Measurements from ENCODE around the gene ENOSF1.

Gene ENOSF1

DNA sequence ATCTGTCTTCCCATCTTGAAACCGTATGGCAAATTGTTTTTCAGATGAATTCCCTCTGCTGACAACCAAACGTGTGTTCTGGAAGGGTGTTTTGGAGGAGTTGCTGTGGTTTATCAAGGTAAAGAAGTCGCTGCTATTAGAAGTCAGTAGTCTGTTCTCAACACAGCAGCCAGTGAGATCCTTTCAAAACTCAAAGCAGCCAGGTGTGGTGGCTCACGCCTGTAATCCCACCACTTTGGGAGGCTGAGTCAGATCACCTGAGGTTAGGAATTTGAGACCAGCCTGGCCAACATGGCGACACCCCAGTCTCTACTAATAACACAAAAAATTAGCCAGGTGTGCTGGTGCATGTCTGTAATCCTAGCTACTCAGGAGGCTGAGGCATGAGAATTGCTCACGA, 52.8 kb downstream of the ENOSF1 start:
- no peak overlapping the region for H3K4me3 ChIP-seq (ENCODE audit: insufficient read depth, low read depth, low read length, poor library complexity, severe bottlenecking)
- H3K27ac ChIP-seq (ENCODE audit: insufficient read depth, low read length, poor library complexity, severe bottlenecking), result no peak overlapping the region
- no peaks in the 10 kb centered on the region for H3K9me3 ChIP-seq (ENCODE audit: control insufficient read depth, low read length)
- no peak for DNase-seq
- peaks cover 10% of the 10 kb centered on the region for H3K4me1 ChIP-seq (ENCODE audit: control insufficient read depth, insufficient read depth, low read length, poor library complexity, severe bottlenecking)
- H3K27me3 ChIP-seq (replicated peaks; ENCODE audit: control insufficient read depth, insufficient read depth, low read length, poor library complexity, severe bottlenecking), result no peaks in the 10 kb centered on the region
- no peaks in the 10 kb centered on the region for H3K36me3 ChIP-seq (ENCODE audit: control insufficient read depth, insufficient read depth, low read length)

DNA sequence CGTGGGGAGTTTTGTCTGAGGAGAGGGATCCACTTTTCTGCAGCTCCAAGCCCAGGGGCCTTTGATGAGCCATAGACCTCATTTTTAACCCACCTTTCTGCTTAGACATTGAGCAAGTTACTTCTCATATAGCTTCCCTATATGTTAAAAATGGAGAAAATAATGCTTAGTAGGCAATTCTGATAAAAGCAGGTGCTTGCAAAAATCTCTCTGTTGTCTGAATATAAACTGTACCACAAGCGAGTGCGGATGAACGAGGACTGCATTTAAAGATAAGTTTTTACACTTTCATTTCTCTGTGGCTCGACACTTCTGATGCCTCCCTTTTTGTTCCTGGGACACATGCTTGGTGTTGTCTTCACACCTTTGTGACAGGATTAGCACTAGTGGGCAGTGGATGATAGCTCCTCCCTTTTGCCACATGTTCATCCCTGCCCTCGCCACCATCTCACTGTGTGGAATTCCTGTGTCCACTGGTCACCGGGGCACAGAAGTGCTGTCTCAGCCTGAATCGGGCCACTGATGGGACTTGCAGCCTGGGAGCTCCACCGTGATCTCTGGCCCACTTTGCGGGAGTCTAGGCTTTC, 53.4 kb downstream of the ENOSF1 start:
- Histone ChIP-seq H3K4me3 (ENCODE audit: insufficient read depth, low read depth, low read length, poor library complexity, severe bottlenecking) (peak overlapping the region; percentile 82), H3K4me1 (ENCODE audit: control insufficient read depth, insufficient read depth, low read length, poor library complexity, severe bottlenecking) (peaks cover 10% of the 10 kb centered on the region), H3K27ac (ENCODE audit: insufficient read depth, low read length, poor library complexity, severe bottlenecking) (no peak overlapping the region)

DNA sequence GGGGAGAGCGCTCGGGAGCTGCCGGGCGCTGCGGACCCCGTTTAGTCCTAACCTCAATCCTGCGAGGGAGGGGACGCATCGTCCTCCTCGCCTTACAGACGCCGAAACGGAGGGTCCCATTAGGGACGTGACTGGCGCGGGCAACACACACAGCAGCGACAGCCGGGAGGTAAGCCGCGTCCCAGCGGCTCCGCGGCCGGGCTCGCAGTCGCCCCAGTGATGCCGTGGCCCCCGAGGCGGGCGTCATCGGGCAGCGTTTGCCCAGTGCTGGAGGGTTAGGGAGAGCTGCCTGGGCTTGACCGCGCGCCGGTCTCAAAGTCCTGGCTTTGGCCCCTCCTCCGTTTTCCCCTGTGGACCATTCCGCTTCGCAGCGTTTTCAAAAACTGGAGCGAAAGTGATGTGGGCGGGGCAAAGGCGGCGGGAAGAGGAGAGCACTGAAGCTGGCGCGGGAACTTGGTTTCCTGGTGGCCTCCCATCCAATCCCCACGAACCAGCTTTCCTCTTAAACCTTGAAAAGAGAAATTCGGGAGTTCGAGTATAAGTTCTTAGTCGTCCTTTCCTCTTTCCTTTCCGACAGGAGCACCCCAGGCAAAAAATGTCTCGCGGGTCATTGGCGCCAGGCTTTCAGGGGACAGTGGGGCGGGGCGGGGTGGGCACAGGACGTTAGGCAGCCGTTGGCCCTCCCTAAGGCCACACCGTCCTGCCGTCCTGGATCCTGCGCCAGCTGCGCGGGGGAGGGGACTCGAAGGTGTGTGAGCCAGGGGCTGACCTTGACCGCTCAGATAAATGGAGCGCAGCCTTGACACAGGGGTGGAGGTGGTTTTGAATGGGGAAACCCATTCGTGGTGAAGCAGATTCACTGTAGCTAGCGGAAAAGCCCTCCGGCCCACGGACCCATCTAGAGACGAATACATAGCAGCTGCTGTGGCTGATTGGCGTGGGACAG, 54.2 kb downstream of the ENOSF1 start:
- Histone ChIP-seq H3K27ac (ENCODE audit: insufficient read depth, low read length, poor library complexity, severe bottlenecking) (no peak overlapping the region), H3K4me3 (ENCODE audit: insufficient read depth, low read depth, low read length, poor library complexity, severe bottlenecking) (peak overlapping the region; percentile 82), H3K36me3 (ENCODE audit: control insufficient read depth, insufficient read depth, low read length) (no peaks in the 10 kb centered on the region), H3K27me3 (replicated peaks; ENCODE audit: control insufficient read depth, insufficient read depth, low read length, poor library complexity, severe bottlenecking) (no peaks in the 10 kb centered on the region), H3K4me1 (ENCODE audit: control insufficient read depth, insufficient read depth, low read length, poor library complexity, severe bottlenecking) (peaks cover 10% of the 10 kb centered on the region), H3K9me3 (ENCODE audit: control insufficient read depth, low read length) (no peaks in the 10 kb centered on the region)
- peak in 2 of 3 donors; percentile 16 to 25 for DNase-seq

More for the DNA sequence above, 53.4 kb downstream of the ENOSF1 start:
- H3K9me3 ChIP-seq (ENCODE audit: control insufficient read depth, low read length), result no peaks in the 10 kb centered on the region
- no peak for DNase-seq
- H3K36me3 ChIP-seq (ENCODE audit: control insufficient read depth, insufficient read depth, low read length), result no peaks in the 10 kb centered on the region
- H3K27me3 ChIP-seq (replicated peaks; ENCODE audit: control insufficient read depth, insufficient read depth, low read length, poor library complexity, severe bottlenecking), result no peaks in the 10 kb centered on the region

DNA sequence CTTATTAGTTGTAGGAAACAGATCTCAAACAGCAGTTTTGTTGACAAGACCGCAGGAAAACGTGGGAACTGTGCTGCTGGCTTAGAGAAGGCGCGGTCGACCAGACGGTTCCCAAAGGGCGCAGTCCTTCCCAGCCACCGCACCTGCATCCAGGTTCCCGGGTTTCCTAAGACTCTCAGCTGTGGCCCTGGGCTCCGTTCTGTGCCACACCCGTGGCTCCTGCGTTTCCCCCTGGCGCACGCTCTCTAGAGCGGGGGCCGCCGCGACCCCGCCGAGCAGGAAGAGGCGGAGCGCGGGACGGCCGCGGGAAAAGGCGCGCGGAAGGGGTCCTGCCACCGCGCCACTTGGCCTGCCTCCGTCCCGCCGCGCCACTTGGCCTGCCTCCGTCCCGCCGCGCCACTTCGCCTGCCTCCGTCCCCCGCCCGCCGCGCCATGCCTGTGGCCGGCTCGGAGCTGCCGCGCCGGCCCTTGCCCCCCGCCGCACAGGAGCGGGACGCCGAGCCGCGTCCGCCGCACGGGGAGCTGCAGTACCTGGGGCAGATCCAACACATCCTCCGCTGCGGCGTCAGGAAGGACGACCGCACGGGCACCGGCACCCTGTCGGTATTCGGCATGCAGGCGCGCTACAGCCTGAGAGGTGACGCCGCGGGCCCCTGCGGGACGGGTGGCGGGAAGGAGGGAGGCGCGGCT, 55.0 kb downstream of the ENOSF1 start, which contains the start of gene TYMS:
TYMS (plus strand) TSS at position 343 of the 690 bp plus-strand sequence; CDS start at position 433, 90 bp downstream.
- no peak for DNase-seq
- H3K27me3 ChIP-seq (replicated peaks; ENCODE audit: control insufficient read depth, insufficient read depth, low read length, poor library complexity, severe bottlenecking), result no peaks in the 10 kb centered on the region
- H3K4me3 ChIP-seq (ENCODE audit: insufficient read depth, low read depth, low read length, poor library complexity, severe bottlenecking), result peak within 1 kb of the TSS; percentile 82
- H3K9me3 ChIP-seq (ENCODE audit: control insufficient read depth, low read length), result no peaks in the 10 kb centered on the region
- H3K36me3 ChIP-seq (ENCODE audit: control insufficient read depth, insufficient read depth, low read length), result no peaks in the 10 kb centered on the region
- H3K27ac ChIP-seq (ENCODE audit: insufficient read depth, low read length, poor library complexity, severe bottlenecking), result no peak within 1 kb of the TSS
- peaks cover 10% of the 10 kb centered on the region for H3K4me1 ChIP-seq (ENCODE audit: control insufficient read depth, insufficient read depth, low read length, poor library complexity, severe bottlenecking)

GRCh38 chr18:655445-655844, 57.0 kb downstream of the ENOSF1 start:
- no peak for DNase-seq
- Histone ChIP-seq H3K9me3 (ENCODE audit: control insufficient read depth, low read length) (no peaks in the 10 kb centered on the region), H3K4me1 (ENCODE audit: control insufficient read depth, insufficient read depth, low read length, poor library complexity, severe bottlenecking) (peaks cover 10% of the 10 kb centered on the region), H3K27me3 (replicated peaks; ENCODE audit: control insufficient read depth, insufficient read depth, low read length, poor library complexity, severe bottlenecking) (no peaks in the 10 kb centered on the region), H3K27ac (ENCODE audit: insufficient read depth, low read length, poor library complexity, severe bottlenecking) (no peak overlapping the region), H3K4me3 (ENCODE audit: insufficient read depth, low read depth, low read length, poor library complexity, severe bottlenecking) (no peak overlapping the region), H3K36me3 (ENCODE audit: control insufficient read depth, insufficient read depth, low read length) (no peaks in the 10 kb centered on the region)

- Histone ChIP-seq H3K27me3 (replicated peaks; ENCODE audit: control insufficient read depth, insufficient read depth, low read length, poor library complexity, severe bottlenecking) (no peaks in the 10 kb centered on the region), H3K9me3 (ENCODE audit: control insufficient read depth, low read length) (no peaks in the 10 kb centered on the region), H3K36me3 (ENCODE audit: control insufficient read depth, insufficient read depth, low read length) (no peaks in the 10 kb centered on the region), H3K27ac (ENCODE audit: insufficient read depth, low read length, poor library complexity, severe bottlenecking) (no peak overlapping the region), H3K4me3 (ENCODE audit: insufficient read depth, low read depth, low read length, poor library complexity, severe bottlenecking) (no peak overlapping the region), H3K4me1 (ENCODE audit: control insufficient read depth, insufficient read depth, low read length, poor library complexity, severe bottlenecking) (peaks cover 10% of the 10 kb centered on the region)
- no peak for DNase-seq
Measured at GRCh38 chr18:654601-655000, 57.8 kb downstream of the ENOSF1 start.

- peaks cover 6% of the 10 kb centered on the region for H3K4me1 ChIP-seq (ENCODE audit: control insufficient read depth, insufficient read depth, low read length, poor library complexity, severe bottlenecking)
Measured at GRCh38 chr18:653512-653911, 58.9 kb downstream of the ENOSF1 start.

GRCh38 chr18:652131-652530, 60.3 kb downstream of the ENOSF1 start:
- no peak overlapping the region for H3K4me3 ChIP-seq (ENCODE audit: insufficient read depth, low read depth, low read length, poor library complexity, severe bottlenecking)
- no peaks in the 10 kb centered on the region for H3K36me3 ChIP-seq (ENCODE audit: control insufficient read depth, insufficient read depth, low read length)
- H3K9me3 ChIP-seq (ENCODE audit: control insufficient read depth, low read length), result no peaks in the 10 kb centered on the region
- H3K27ac ChIP-seq (ENCODE audit: insufficient read depth, low read length, poor library complexity, severe bottlenecking), result no peak overlapping the region
- H3K4me1 ChIP-seq (ENCODE audit: control insufficient read depth, insufficient read depth, low read length, poor library complexity, severe bottlenecking), result peaks cover 2% of the 10 kb centered on the region
- no peak for DNase-seq
- no peaks in the 10 kb centered on the region for H3K27me3 ChIP-seq (replicated peaks; ENCODE audit: control insufficient read depth, insufficient read depth, low read length, poor library complexity, severe bottlenecking)

More at GRCh38 chr18:653512-653911, 58.9 kb downstream of the ENOSF1 start:
- Histone ChIP-seq H3K36me3 (ENCODE audit: control insufficient read depth, insufficient read depth, low read length) (no peaks in the 10 kb centered on the region), H3K27ac (ENCODE audit: insufficient read depth, low read length, poor library complexity, severe bottlenecking) (no peak overlapping the region), H3K9me3 (ENCODE audit: control insufficient read depth, low read length) (no peaks in the 10 kb centered on the region), H3K4me3 (ENCODE audit: insufficient read depth, low read depth, low read length, poor library complexity, severe bottlenecking) (no peak overlapping the region), H3K27me3 (replicated peaks; ENCODE audit: control insufficient read depth, insufficient read depth, low read length, poor library complexity, severe bottlenecking) (no peaks in the 10 kb centered on the region)
- DNase-seq, result no peak

DNA sequence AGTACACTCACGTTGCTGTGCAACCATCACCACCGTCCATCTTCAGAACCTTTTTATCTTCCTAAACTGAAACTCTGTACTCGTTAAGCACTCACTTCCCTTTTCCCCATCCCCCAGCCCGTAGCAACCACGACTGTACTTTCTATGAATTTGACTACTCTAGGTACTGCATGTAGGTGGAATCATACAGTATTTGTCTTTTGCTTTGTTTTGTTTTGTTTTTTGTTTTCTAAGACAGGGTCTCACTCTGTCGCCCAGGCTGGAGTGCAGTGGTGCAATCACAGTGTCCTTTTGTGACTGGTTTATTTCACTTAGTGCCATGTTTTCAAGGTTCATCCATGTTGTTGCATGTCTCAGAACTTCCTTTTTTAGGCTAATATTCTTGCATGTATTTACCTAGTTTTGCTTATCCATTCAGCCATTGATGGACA, 62.0 kb downstream of the ENOSF1 start:
- H3K36me3 ChIP-seq (ENCODE audit: control insufficient read depth, insufficient read depth, low read length), result no peaks in the 10 kb centered on the region
- DNase-seq, result no peak
- H3K9me3 ChIP-seq (ENCODE audit: control insufficient read depth, low read length), result no peaks in the 10 kb centered on the region
- H3K4me1 ChIP-seq (ENCODE audit: control insufficient read depth, insufficient read depth, low read length, poor library complexity, severe bottlenecking), result no peaks in the 10 kb centered on the region
- H3K27me3 ChIP-seq (replicated peaks; ENCODE audit: control insufficient read depth, insufficient read depth, low read length, poor library complexity, severe bottlenecking), result no peaks in the 10 kb centered on the region
- no peak overlapping the region for H3K27ac ChIP-seq (ENCODE audit: insufficient read depth, low read length, poor library complexity, severe bottlenecking)
- H3K4me3 ChIP-seq (ENCODE audit: insufficient read depth, low read depth, low read length, poor library complexity, severe bottlenecking), result no peak overlapping the region

Data from effector memory CD4-positive, alpha-beta T cell (primary cell).